ENCODE measurements around the gene RGS12.

- no peak for TF ChIP-seq CTCF (conservative IDR thresholded peaks at IDR 0.05; ENCODE audit: low read depth in 2 of 2)
- no peak for TF ChIP-seq ETS1 (IDR thresholded peaks at IDR 0.05)
- TF ChIP-seq POLR2AphosphoS5 (IDR thresholded peaks at IDR 0.05; ENCODE audit: low read depth), result no peak
- no peak for TF ChIP-seq EZH2 (IDR thresholded peaks at IDR 0.05; ENCODE audit: low read depth, unreplicated experiment)
- no peak for TF ChIP-seq EZH2phosphoT487 (IDR thresholded peaks at IDR 0.05; ENCODE audit: unreplicated experiment)
- TF ChIP-seq JUNB (IDR thresholded peaks at IDR 0.05; ENCODE audit: unreplicated experiment), result no peak
- no peak for TF ChIP-seq CREB1 (CRISPR knock-in tag; IDR thresholded peaks at IDR 0.05; ENCODE audit: low read depth)
- TF ChIP-seq REST (IDR thresholded peaks at IDR 0.05; ENCODE audit: unreplicated experiment), result no peak
Measured at GRCh38 chr4:3342182-3342854, 49.5 kb downstream of the RGS12 start.

Data from GM23338 (cell line).